IMR-90 (cell line): ENCODE measurements around the gene NMRK1. TPM values are rescaled to one million over a fixed set of nuclear protein-coding genes. Genes with fewer than 3 reads are reported as not detected.

Experiments used
- ATAC-seq: fragments of 200-7000 bp; cut with Tn5 transposase; 2 replicates; pipeline ENCODE4 v1.9.1; 2020; ENCODE audit warnings: low read depth, mild to moderate bottlenecking, moderate library complexity
- BruUV-seq: library from RNA; stranded (reverse); fragments of 400-500 nt; replicated peaks from 2 replicates; lab custom pipeline; 2021; lab: Mats Ljungman, UMichigan
- CTCF ChIA-PET: fragments of 300-600 bp; formaldehyde crosslinking; extraction: SDS; loops from one replicate; lab custom pipeline; 2021; ENCODE audit warnings: antibody characterized with exemption; lab: Yijun Ruan, JAX
- POLR2A ChIA-PET: fragments of 300-600 bp; sonication (Branson Sonifier 250); formaldehyde crosslinking; loops from one replicate; lab custom pipeline; 2022; ENCODE audit warnings: antibody characterized with exemption; ENCODE audit not compliant: unreplicated experiment; lab: Charles Lee
- DNase-seq: peaks from one replicate; pipeline ENCODE4 v3.0.0; 2013
- H2AFZ ChIP-seq: replicated peaks from 2 replicates; pipeline ENCODE3; 2013; ENCODE audit warnings: low read length, mild to moderate bottlenecking; ENCODE audit not compliant: poor library complexity
- H2AK5ac ChIP-seq: 2 replicates; pipeline ENCODE4 v1.6.1; 2013; ENCODE audit warnings: low read depth, low read length, inconsistent platforms
- H2AK9ac ChIP-seq: replicated peaks from 2 replicates; pipeline ENCODE3; 2013; ENCODE audit warnings: mild to moderate bottlenecking, low read depth, low read length, moderate library complexity; ENCODE audit not compliant: poor library complexity
- H2BK120ac ChIP-seq: 2 replicates; pipeline ENCODE4 v1.6.1; 2013; ENCODE audit warnings: low read depth, low read length, inconsistent platforms
- H2BK15ac ChIP-seq: 3 replicates; pipeline ENCODE4 v1.6.1; 2013; ENCODE audit warnings: low read depth, low read length, inconsistent platforms
- H2BK20ac ChIP-seq: 2 replicates; pipeline ENCODE4 v1.6.1; 2013; ENCODE audit warnings: low read depth, mild to moderate bottlenecking, inconsistent platforms, low read length, moderate library complexity
- H2BK5ac ChIP-seq: 2 replicates; pipeline ENCODE4 v1.6.1; 2013; ENCODE audit warnings: mild to moderate bottlenecking, low read depth, low read length, inconsistent platforms; ENCODE audit not compliant: poor library complexity, severe bottlenecking
- H3K14ac ChIP-seq: replicated peaks from 2 replicates; pipeline ENCODE4 v1.6.1; 2013; ENCODE audit warnings: low read depth, low read length, inconsistent platforms
- H3K18ac ChIP-seq: 2 replicates; pipeline ENCODE4 v1.6.1; 2013; ENCODE audit warnings: low read depth, low read length, control low read depth
- H3K23ac ChIP-seq: 2 replicates; pipeline ENCODE4 v1.6.1; 2013; ENCODE audit warnings: low read depth, low read length, inconsistent platforms
- H3K27ac ChIP-seq: 2 replicates; pipeline ENCODE4 v1.5.1; 2013; ENCODE audit warnings: mild to moderate bottlenecking, control low read depth, low read length; ENCODE audit not compliant: insufficient read depth
- H3K27me3 ChIP-seq: 2 replicates; pipeline ENCODE4 v1.6.1; 2013; ENCODE audit warnings: low read length; ENCODE audit not compliant: control insufficient read depth, insufficient read depth
- H3K36me3 ChIP-seq: 2 replicates; pipeline ENCODE4 v1.6.1; 2013; ENCODE audit warnings: low read length, mixed read lengths; ENCODE audit not compliant: control insufficient read depth, insufficient read depth
- H3K4ac ChIP-seq: 2 replicates; pipeline ENCODE4 v1.6.1; 2013; ENCODE audit warnings: low read depth, low read length, inconsistent platforms
- H3K4me1 ChIP-seq: 2 replicates; pipeline ENCODE4 v1.6.1; 2013; ENCODE audit warnings: low read length, mixed read lengths; ENCODE audit not compliant: control insufficient read depth, insufficient read depth
- H3K4me2 ChIP-seq: 2 replicates; pipeline ENCODE4 v1.6.1; 2013; ENCODE audit warnings: low read depth, mild to moderate bottlenecking, control low read depth, low read length, moderate library complexity
- H3K4me3 ChIP-seq: 2 replicates; pipeline ENCODE4 v1.5.1; 2013; ENCODE audit warnings: low read depth, mild to moderate bottlenecking, control low read depth, low read length, moderate library complexity; ENCODE audit not compliant: insufficient read depth
- H3K56ac ChIP-seq: 2 replicates; pipeline ENCODE4 v1.6.1; 2013; ENCODE audit warnings: low read length, inconsistent platforms; ENCODE audit not compliant: insufficient read depth; ENCODE audit errors: extremely low read depth
- H3K79me1 ChIP-seq, 2 experiments: 2 replicates each; pipeline ENCODE4 v1.6.1; 2013; ENCODE audit warnings: low read length in 2 of 2, inconsistent platforms in 1 of 2, low read depth in 1 of 2
- H3K9ac ChIP-seq: 2 replicates; pipeline ENCODE4 v1.6.1; 2013; ENCODE audit warnings: low read depth, low read length, control low read depth
- H3K9me1 ChIP-seq: 2 replicates; pipeline ENCODE4 v1.6.1; 2013; ENCODE audit warnings: low read length, inconsistent platforms; ENCODE audit not compliant: insufficient read depth
- H3K9me3 ChIP-seq: 2 replicates; pipeline ENCODE4 v1.6.1; 2013; ENCODE audit warnings: low read length; ENCODE audit not compliant: control insufficient read depth, insufficient read depth
- H4K20me1 ChIP-seq: 2 replicates; pipeline ENCODE4 v1.6.1; 2013; ENCODE audit warnings: low read length, inconsistent platforms; ENCODE audit not compliant: insufficient read depth
- H4K5ac ChIP-seq: 2 replicates; pipeline ENCODE4 v1.6.1; 2013; ENCODE audit warnings: mild to moderate bottlenecking, low read depth, low read length, control low read depth
- H4K8ac ChIP-seq, 2 experiments: 2 replicates each; pipeline ENCODE4 v1.6.1; 2013; ENCODE audit warnings: low read depth in 2 of 2, low read length in 2 of 2, control low read depth in 1 of 2, inconsistent platforms in 1 of 2
- H4K91ac ChIP-seq: 2 replicates; pipeline ENCODE4 v1.6.1; 2013; ENCODE audit warnings: low read depth, low read length, inconsistent platforms; ENCODE audit not compliant: insufficient read depth
- BHLHE40 ChIP-seq: fragments of 150-350 bp; IDR thresholded peaks from 2 replicates; pipeline ENCODE4 v1.6.1; 2016; ENCODE audit warnings: mild to moderate bottlenecking, low read depth, low read length
- CEBPB ChIP-seq: IDR thresholded peaks from 2 replicates; pipeline ENCODE4 v1.6.1; 2012; ENCODE audit warnings: low read depth, low read length, improper control_type of control experiment
- ELK1 ChIP-seq: fragments of 150-350 bp; IDR thresholded peaks from 2 replicates; pipeline ENCODE4 v1.6.1; 2016; ENCODE audit warnings: low read depth, mild to moderate bottlenecking, low read length, moderate library complexity, borderline replicate concordance
- FOS ChIP-seq: fragments of 150-350 bp; IDR thresholded peaks from 2 replicates; pipeline ENCODE4 v1.6.1; 2016; ENCODE audit warnings: low read depth, low read length
- MAFK ChIP-seq: IDR thresholded peaks from 2 replicates; pipeline ENCODE4 v1.6.1; 2012; ENCODE audit warnings: low read depth, low read length, improper control_type of control experiment
- MAZ ChIP-seq: IDR thresholded peaks from 2 replicates; pipeline ENCODE4 v1.6.1; 2012; ENCODE audit warnings: low read depth, mild to moderate bottlenecking, low read length, improper control_type of control experiment, moderate library complexity, borderline replicate concordance
- MXI1 ChIP-seq: IDR thresholded peaks from 2 replicates; pipeline ENCODE4 v1.6.1; 2012; ENCODE audit warnings: low read depth, mild to moderate bottlenecking, low read length, moderate library complexity, borderline replicate concordance
- NFE2L2 ChIP-seq: fragments of 150-350 bp; IDR thresholded peaks from 2 replicates; pipeline ENCODE4 v1.6.1; 2016; ENCODE audit warnings: low read depth, mild to moderate bottlenecking, low read length
- POLR2A ChIP-seq: IDR thresholded peaks from 2 replicates; pipeline ENCODE4 v1.6.1; 2012; ENCODE audit warnings: mild to moderate bottlenecking, low read depth, low read length
- RAD21 ChIP-seq: IDR thresholded peaks from 2 replicates; pipeline ENCODE4 v1.6.1; 2012; ENCODE audit warnings: low read length, improper control_type of control experiment
- RCOR1 ChIP-seq: IDR thresholded peaks from 2 replicates; pipeline ENCODE4 v1.6.1; 2012; ENCODE audit warnings: mild to moderate bottlenecking, low read length, improper control_type of control experiment; ENCODE audit not compliant: insufficient replicate concordance
- RFX5 ChIP-seq: IDR thresholded peaks from 2 replicates; pipeline ENCODE4 v1.8.0; 2012; ENCODE audit warnings: low read depth, mild to moderate bottlenecking, low read length, moderate library complexity
- SMC3 ChIP-seq: fragments of 150-350 bp; IDR thresholded peaks from 2 replicates; pipeline ENCODE4 v1.6.1; 2016; ENCODE audit warnings: low read depth, mild to moderate bottlenecking, antibody characterized with exemption, low read length, moderate library complexity
- WGBS, 2 experiments: methylation state at CpG; one replicate each; pipeline versions ENCODE4 v1.1.5 to v1.1.7; 2013; ENCODE audit warnings: missing lambda C conversion rate in 2 of 2; ENCODE audit not compliant: insufficient read length in 1 of 2; ENCODE audit errors: extremely low coverage in 2 of 2; 5-methylcytosine and 5-hydroxymethylcytosine counted together
- dilution Hi-C: fragments of 300-500 bp; cut with HindIII; formaldehyde crosslinking; loops from one replicate; pipeline ENCODE4 v1.14.3; 2018; ENCODE audit warnings: low sequenced_read_pairs; ENCODE audit not compliant: unreplicated experiment
- in situ Hi-C: fragments of 300-500 bp; cut with MboI; formaldehyde crosslinking; loops from 3 replicates; pipeline ENCODE4 v1.14.3; 2019; ENCODE audit warnings: low sequenced_read_pairs, inconsistent platforms, mixed read lengths
- intact Hi-C: fragments of 100-400 bp; cut with micrococcal nuclease; formaldehyde crosslinking; loops from 2 replicates; pipeline ENCODE4 v1.10.0; 2022
- polyA plus RNA-seq, 3 experiments: library from polyadenylated mRNA; depleted of rRNA; stranded (reverse); fragments of >200 nt; gene quantifications; 2 replicates each; pipeline ENCODE4 v1.2.3, GENCODE V29; 2012; ENCODE audit warnings: low replicate concordance in 1 of 3
- total RNA-seq: library from RNA; depleted of rRNA; stranded (reverse); fragments of >200 nt; gene quantifications from 2 replicates; pipeline ENCODE4 v1.2.3, GENCODE V29; 2012
- TF ChIP-seq, protein P1 (sequence below): conservative IDR thresholded peaks from 2 replicates; pipeline ENCODE4 v1.5.1; 2012; ENCODE audit warnings: mild to moderate bottlenecking, low read depth, low read length, improper control_type of control experiment

The NMRK1 gene
- total and polyA plus RNA-seq, 2 of the 4 experiments (the other 2 are of a cell fraction) = 5.7 to 5.9 TPM

DNA sequence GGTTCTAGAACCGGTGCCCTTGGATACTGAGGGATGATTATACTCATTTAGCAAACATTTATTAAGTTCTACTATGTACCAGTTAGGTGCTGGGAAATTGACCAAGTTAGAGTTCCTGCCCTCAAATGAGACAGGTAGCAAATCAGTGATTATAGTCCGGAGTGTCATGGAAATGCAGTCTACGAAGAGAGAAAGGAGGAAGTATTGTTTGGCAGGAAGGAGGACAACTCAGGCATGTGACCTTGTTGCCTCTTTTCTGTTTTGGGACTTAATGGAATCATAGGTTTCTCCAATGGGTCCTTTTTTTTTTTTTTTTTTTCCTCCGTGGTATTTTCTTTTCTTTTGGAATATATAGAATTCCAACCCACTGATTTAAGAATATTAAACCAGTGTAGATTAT, 28.4 kb upstream of the NMRK1 start:
- Histone ChIP-seq H4K8ac (no peak overlapping the region), H2BK5ac (no peak overlapping the region), H3K23ac (peak overlapping the region; percentile 84; the same call in 1 of the 2 replicates), H3K79me1 (peaks cover 20 to 32% of the 10 kb centered on the region in 2 experiments), H3K9me1 (peaks cover 3% of the 10 kb centered on the region; the same call in 1 of the 2 replicates), H3K4ac (no peak overlapping the region), H4K91ac (no peak overlapping the region), H3K4me3 (no peak overlapping the region), H3K56ac (no peak overlapping the region), H4K20me1 (no peaks in the 10 kb centered on the region), H3K27ac (no peak overlapping the region), H3K4me2 (no peak overlapping the region), H3K9ac (no peak overlapping the region), H4K5ac (no peak overlapping the region), H2AK9ac (no peak overlapping the region), H3K14ac (peak overlapping the region; percentile 86), H3K36me3 (peaks cover 4% of the 10 kb centered on the region), H2AFZ (no peak overlapping the region), H3K27me3 (no peaks in the 10 kb centered on the region), H2BK20ac (no peak overlapping the region), H2BK15ac (no peak overlapping the region), H3K18ac (no peak overlapping the region; the same call in 1 of the 2 replicates), H3K9me3 (no peaks in the 10 kb centered on the region), H3K4me1 (0 out of 2 replicates have a peak, but pooled peaks cover 2% of the 10 kb centered on the region), H2AK5ac (no peak overlapping the region), H2BK120ac (no peak overlapping the region)
- WGBS, 2 experiments = no CpG with 5 or more reads among the region's 4 CpGs
- DNase-seq (no peak), ATAC-seq (no peak)
- intact Hi-C loops (no loop called here), dilution Hi-C loops (no loop called here), in situ Hi-C loops (no loop called here)
- TF ChIP-seq MXI1 (no peak), CEBPB (no peak), NFE2L2 (no peak), RAD21 (no peak), POLR2A (no peak), ELK1 (no peak), FOS (no peak), MAFK (no peak), BHLHE40 (no peak), MAZ (no peak), SMC3 (no peak), RCOR1 (no peak), RFX5 (no peak)
- TF ChIP-seq, protein P1, sequence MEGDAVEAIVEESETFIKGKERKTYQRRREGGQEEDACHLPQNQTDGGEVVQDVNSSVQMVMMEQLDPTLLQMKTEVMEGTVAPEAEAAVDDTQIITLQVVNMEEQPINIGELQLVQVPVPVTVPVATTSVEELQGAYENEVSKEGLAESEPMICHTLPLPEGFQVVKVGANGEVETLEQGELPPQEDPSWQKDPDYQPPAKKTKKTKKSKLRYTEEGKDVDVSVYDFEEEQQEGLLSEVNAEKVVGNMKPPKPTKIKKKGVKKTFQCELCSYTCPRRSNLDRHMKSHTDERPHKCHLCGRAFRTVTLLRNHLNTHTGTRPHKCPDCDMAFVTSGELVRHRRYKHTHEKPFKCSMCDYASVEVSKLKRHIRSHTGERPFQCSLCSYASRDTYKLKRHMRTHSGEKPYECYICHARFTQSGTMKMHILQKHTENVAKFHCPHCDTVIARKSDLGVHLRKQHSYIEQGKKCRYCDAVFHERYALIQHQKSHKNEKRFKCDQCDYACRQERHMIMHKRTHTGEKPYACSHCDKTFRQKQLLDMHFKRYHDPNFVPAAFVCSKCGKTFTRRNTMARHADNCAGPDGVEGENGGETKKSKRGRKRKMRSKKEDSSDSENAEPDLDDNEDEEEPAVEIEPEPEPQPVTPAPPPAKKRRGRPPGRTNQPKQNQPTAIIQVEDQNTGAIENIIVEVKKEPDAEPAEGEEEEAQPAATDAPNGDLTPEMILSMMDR = no peak
- BruUV-seq = no TSS peak
- ChIA-PET POLR2A (no interaction called here), CTCF (no interaction called here)
